ENCODE results near the gene HHIPL1. TPM values are rescaled to one million over a fixed set of nuclear protein-coding genes. Genes with fewer than 3 reads are reported as not detected.

Gene HHIPL1
- total RNA-seq, 1 donor from 2014 or later: 1.6 TPM

GRCh38 chr14:99606359-99606758 lies 38.6 kb upstream of the HHIPL1 start:
- no peak for DNase-seq
- intact Hi-C loops (cut with DNase I): no loop called here
- ATAC-seq (ENCODE audit: poor library complexity): no peak

GRCh38 chr14:99608591-99608990 lies 36.3 kb upstream of the HHIPL1 start:
- no peak for ATAC-seq (ENCODE audit: poor library complexity)
- intact Hi-C loops (cut with DNase I): no loop called here

GRCh38 chr14:99609245-99610170 lies 35.4 kb upstream of the HHIPL1 start:
- intact Hi-C loops (cut with DNase I): no loop called here
- no peak for DNase-seq
- no peak for ATAC-seq (ENCODE audit: poor library complexity)

More at GRCh38 chr14:99608591-99608990, 36.3 kb upstream of the HHIPL1 start:
- DNase-seq: no peak

- ATAC-seq (ENCODE audit: poor library complexity): no peak
- intact Hi-C loops (cut with DNase I): no loop called here
- DNase-seq: no peak
Observed at GRCh38 chr14:99611646-99612045, 33.3 kb upstream of the HHIPL1 start.

GRCh38 chr14:99612071-99612737 lies 32.7 kb upstream of the HHIPL1 start:
- intact Hi-C loops (cut with DNase I): no loop called here
- no peak for ATAC-seq (ENCODE audit: poor library complexity)

GRCh38 chr14:99612738-99613330 lies 32.1 kb upstream of the HHIPL1 start:
- DNase-seq: no peak
- no peak for ATAC-seq (ENCODE audit: poor library complexity)
- intact Hi-C loops (cut with DNase I): no loop called here

More at GRCh38 chr14:99612071-99612737, 32.7 kb upstream of the HHIPL1 start:
- DNase-seq: no peak

GRCh38 chr14:99615497-99616157 lies 29.3 kb upstream of the HHIPL1 start:
- DNase-seq: no peak
- ATAC-seq (ENCODE audit: poor library complexity): peak; percentile 22

GRCh38 chr14:99616832-99617800 lies 27.8 kb upstream of the HHIPL1 start:
- intact Hi-C loops (cut with DNase I): no loop called here
- DNase-seq (no peak), ATAC-seq (ENCODE audit: poor library complexity) (no peak)

More at GRCh38 chr14:99615497-99616157, 29.3 kb upstream of the HHIPL1 start:
- intact Hi-C loops (cut with DNase I): no loop called here

- no peak for DNase-seq
- ATAC-seq (ENCODE audit: poor library complexity): no peak
- intact Hi-C loops (cut with DNase I): no loop called here
Observed at GRCh38 chr14:99619835-99620834, 24.8 kb upstream of the HHIPL1 start.

GRCh38 chr14:99621948-99622347 lies 23.0 kb upstream of the HHIPL1 start:
- no peak for ATAC-seq (ENCODE audit: poor library complexity)
- intact Hi-C loops (cut with DNase I): no loop called here
- DNase-seq: no peak

- intact Hi-C loops (cut with DNase I): no loop called here
- DNase-seq: no peak
- ATAC-seq (ENCODE audit: poor library complexity): no peak
Observed at GRCh38 chr14:99624024-99624423, 20.9 kb upstream of the HHIPL1 start.

GRCh38 chr14:99624971-99625370 lies 20.0 kb upstream of the HHIPL1 start:
- no peak for ATAC-seq (ENCODE audit: poor library complexity)
- DNase-seq: no peak
- intact Hi-C loops (cut with DNase I): no loop called here

- intact Hi-C loops (cut with DNase I): no loop called here
- no peak for ATAC-seq (ENCODE audit: poor library complexity)
- DNase-seq: no peak
Observed at GRCh38 chr14:99625476-99625875, 19.5 kb upstream of the HHIPL1 start.

GRCh38 chr14:99626041-99626648 lies 18.8 kb upstream of the HHIPL1 start:
- DNase-seq (no peak), ATAC-seq (ENCODE audit: poor library complexity) (no peak)
- intact Hi-C loops (cut with DNase I): no loop called here

GRCh38 chr14:99627100-99627499 lies 17.8 kb upstream of the HHIPL1 start:
- intact Hi-C loops (cut with DNase I): no loop called here
- no peak for DNase-seq
- ATAC-seq (ENCODE audit: poor library complexity): no peak

Data from Right ventricle myocardium superior (tissue), 1 donor.